GM23338 (cell line): ENCODE measurements around the gene DNAJC22. TPM values are rescaled to one million over a fixed set of nuclear protein-coding genes. Genes with fewer than 3 reads are reported as not detected.

ENCODE experiments used
- ATAC-seq: fragments of 200-7000 bp; cut with Tn5 transposase; 3 replicates; pipeline ENCODE4 v1.9.1; 2020
- DNase-seq: peaks from one replicate; pipeline ENCODE4 v3.0.0-alpha.2; 2015; ENCODE audit warnings: low spot score
- H2AFZ ChIP-seq: fragments of 200-600 bp; sonication (generic); 2 replicates; pipeline ENCODE4 v1.8.0; 2016; ENCODE audit warnings: antibody characterized with exemption, mild to moderate bottlenecking, moderate library complexity
- H3F3A ChIP-seq: fragments of 200-600 bp; sonication (generic); replicated peaks from 2 replicates; pipeline ENCODE4 v1.8.0; 2017; ENCODE audit warnings: antibody characterized with exemption, mixed run types, low read depth
- H3K27ac ChIP-seq: fragments of 200-600 bp; sonication (generic); 2 replicates; pipeline ENCODE4 v1.6.1; 2016; ENCODE audit warnings: low read depth
- H3K27me3 ChIP-seq: fragments of 200-600 bp; sonication (generic); 2 replicates; pipeline ENCODE4 v1.8.0; 2016; ENCODE audit warnings: mild to moderate bottlenecking, mixed run types, moderate library complexity; ENCODE audit not compliant: insufficient read depth
- H3K36me3 ChIP-seq: fragments of 200-600 bp; sonication (generic); 2 replicates; pipeline ENCODE4 v1.8.0; 2016; ENCODE audit warnings: mild to moderate bottlenecking; ENCODE audit not compliant: insufficient read depth
- H3K4me1 ChIP-seq: fragments of 200-600 bp; sonication (generic); 2 replicates; pipeline ENCODE4 v1.8.0; 2016; ENCODE audit warnings: mild to moderate bottlenecking, moderate library complexity; ENCODE audit not compliant: insufficient read depth
- H3K4me2 ChIP-seq: fragments of 200-600 bp; sonication (generic); 2 replicates; pipeline ENCODE4 v1.7.1; 2017; ENCODE audit warnings: mixed run types
- H3K4me3 ChIP-seq: fragments of 200-600 bp; sonication (generic); 2 replicates; pipeline ENCODE4 v1.6.1; 2016; ENCODE audit warnings: mixed run types
- H3K79me2 ChIP-seq: fragments of 200-600 bp; sonication (generic); replicated peaks from 2 replicates; pipeline ENCODE4 v1.8.0; 2017; ENCODE audit warnings: mild to moderate bottlenecking; ENCODE audit not compliant: insufficient read depth
- H3K9me2 ChIP-seq: fragments of 200-600 bp; sonication (generic); 2 replicates; pipeline ENCODE4 v1.8.0; 2017; ENCODE audit not compliant: insufficient read depth
- H4K20me1 ChIP-seq: fragments of 200-600 bp; sonication (generic); replicated peaks from 2 replicates; pipeline ENCODE4 v1.8.0; 2017; ENCODE audit warnings: mild to moderate bottlenecking; ENCODE audit not compliant: insufficient read depth
- H3K27ac Mint-ChIP-seq: 2 replicates; pipeline ENCODE4 v1.8.0; 2020; ENCODE audit warnings: inconsistent platforms, mild to moderate bottlenecking, moderate library complexity, mixed read lengths
- H3K27me3 Mint-ChIP-seq: 3 replicates; pipeline ENCODE4 v1.8.0; 2022; ENCODE audit warnings: low read depth, mild to moderate bottlenecking, moderate library complexity, mixed read lengths, inconsistent platforms; ENCODE audit not compliant: insufficient read depth, poor library complexity
- H3K36me3 Mint-ChIP-seq: 3 replicates; pipeline ENCODE4 v1.8.0; 2021; ENCODE audit warnings: low read depth, mild to moderate bottlenecking, inconsistent platforms, moderate library complexity, mixed read lengths
- H3K4me1 Mint-ChIP-seq: 3 replicates; pipeline ENCODE4 v1.8.0; 2020; ENCODE audit warnings: mild to moderate bottlenecking, inconsistent platforms, mixed read lengths
- H3K4me3 Mint-ChIP-seq: 3 replicates; pipeline ENCODE4 v1.8.0; 2021; ENCODE audit warnings: moderate library complexity, mild to moderate bottlenecking, inconsistent platforms, mixed read lengths
- H3K9me3 Mint-ChIP-seq: 3 replicates; pipeline ENCODE4 v1.8.0; 2020; ENCODE audit warnings: moderate library complexity, mild to moderate bottlenecking, inconsistent platforms, mixed read lengths
- CREB1 ChIP-seq: fragments of 250-450 bp; sonication (Bioruptor Pico); IDR thresholded peaks from 2 replicates; pipeline ENCODE4 v1.5.0; 2020; ENCODE audit warnings: low read depth, mild to moderate bottlenecking, moderate library complexity
- EZH2phosphoT487 ChIP-seq: fragments of 200-600 bp; sonication (generic); IDR thresholded peaks from one replicate; pipeline ENCODE4 v1.8.1; 2018; ENCODE audit warnings: antibody characterized with exemption; ENCODE audit not compliant: unreplicated experiment
- NANOG ChIP-seq: IDR thresholded peaks from 2 replicates; pipeline ENCODE4 v1.6.1; 2016; ENCODE audit warnings: antibody characterized with exemption, borderline replicate concordance
- POLR2AphosphoS5 ChIP-seq: IDR thresholded peaks from 2 replicates; pipeline ENCODE4 v1.6.1; 2016; ENCODE audit warnings: antibody characterized with exemption, low read depth
- STAT1 ChIP-seq: IDR thresholded peaks from one replicate; pipeline ENCODE4 v1.6.1; 2016; ENCODE audit warnings: antibody characterized with exemption; ENCODE audit not compliant: unreplicated experiment
- ZNF114 ChIP-seq: fragments of 250-450 bp; sonication (Bioruptor Pico); IDR thresholded peaks from 2 replicates; pipeline ENCODE4 v1.5.0; 2020; ENCODE audit warnings: mild to moderate bottlenecking, moderate library complexity
- ZNF331 ChIP-seq: fragments of 250-450 bp; sonication (Bioruptor Pico); IDR thresholded peaks from 2 replicates; pipeline ENCODE4 v1.5.0; 2020; ENCODE audit warnings: low read depth, mild to moderate bottlenecking, moderate library complexity
- polyA plus RNA-seq: library from polyadenylated mRNA; unstranded; fragments of >200 nt; fragmentation: Nextera tagmentation; extraction: Ambion mirVana; gene quantifications from 2 replicates; pipeline ENCODE4 v1.2.1, GENCODE V29; 2016
- total RNA-seq: library from RNA; depleted of rRNA; stranded (reverse); fragments of >200 nt; shearing (Covaris generic); gene quantifications from 2 replicates; pipeline ENCODE4 v1.2.3, GENCODE V29; 2014
- TF ChIP-seq, protein P1 (sequence below): fragments of 250-450 bp; sonication (Bioruptor Pico); IDR thresholded peaks from 2 replicates; pipeline ENCODE4 v1.5.0; 2020; ENCODE audit warnings: mild to moderate bottlenecking, moderate library complexity
- TF ChIP-seq, protein P2 (sequence below), 2 experiments: fragments of 200-600 bp in 1 of 2; sonication (generic) in 1 of 2; conservative IDR thresholded peaks; 2 replicates each; pipeline versions ENCODE4 v1.5.1 to v1.6.1; 2016 to 2017; ENCODE audit warnings: antibody characterized with exemption in 2 of 2, low read depth in 2 of 2, mild to moderate bottlenecking in 2 of 2, moderate library complexity in 1 of 2

Gene DNAJC22
- total and polyA plus RNA-seq, 2 experiments from 2014 or later: 0.10 TPM; not detected in 1

DNA sequence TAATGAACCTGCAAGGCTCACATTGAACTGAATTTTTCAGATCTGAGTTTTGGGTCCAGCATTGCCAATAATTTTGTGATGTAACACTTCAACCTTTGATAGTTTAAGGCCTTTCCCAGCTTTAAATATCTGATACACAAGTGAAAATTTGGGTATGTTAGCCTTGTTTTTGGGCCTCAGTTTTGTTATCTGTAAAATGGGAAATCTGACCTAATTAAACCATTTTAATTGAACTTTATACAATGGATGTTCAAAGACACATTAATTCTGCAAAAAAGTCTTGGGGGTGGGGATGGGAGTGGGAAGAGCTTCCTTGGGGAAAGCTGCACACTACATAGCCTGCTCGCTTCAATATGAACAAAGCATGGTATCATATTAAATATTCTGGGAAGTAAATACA is 15.4 kb downstream of the DNAJC22 start:
- Histone ChIP-seq H2AFZ (no peak overlapping the region), H3K4me3 (no peak overlapping the region), H3K27me3 (peaks cover 19% of the 10 kb centered on the region), H3K36me3 (no peaks in the 10 kb centered on the region), H3K27ac (no peak overlapping the region), H3K79me2 (no peaks in the 10 kb centered on the region), H3K4me1 (no peaks in the 10 kb centered on the region), H3K9me2 (no peaks in the 10 kb centered on the region), H4K20me1 (no peaks in the 10 kb centered on the region), H3F3A (peaks cover 6% of the 10 kb centered on the region; the same call in 1 of the 2 replicates), H3K4me2 (no peak overlapping the region)
- Mint-ChIP-seq H3K36me3 (no peaks in the 10 kb centered on the region), H3K4me3 (no peak overlapping the region), H3K27ac (no peak overlapping the region), H3K4me1 (peaks cover 5% of the 10 kb centered on the region; the same call in 2 of the 3 replicates), H3K27me3 (peaks cover 17% of the 10 kb centered on the region), H3K9me3 (no peaks in the 10 kb centered on the region)
- TF ChIP-seq NANOG (no peak), CREB1 (CRISPR knock-in tag) (no peak)
- TF ChIP-seq, protein P1, sequence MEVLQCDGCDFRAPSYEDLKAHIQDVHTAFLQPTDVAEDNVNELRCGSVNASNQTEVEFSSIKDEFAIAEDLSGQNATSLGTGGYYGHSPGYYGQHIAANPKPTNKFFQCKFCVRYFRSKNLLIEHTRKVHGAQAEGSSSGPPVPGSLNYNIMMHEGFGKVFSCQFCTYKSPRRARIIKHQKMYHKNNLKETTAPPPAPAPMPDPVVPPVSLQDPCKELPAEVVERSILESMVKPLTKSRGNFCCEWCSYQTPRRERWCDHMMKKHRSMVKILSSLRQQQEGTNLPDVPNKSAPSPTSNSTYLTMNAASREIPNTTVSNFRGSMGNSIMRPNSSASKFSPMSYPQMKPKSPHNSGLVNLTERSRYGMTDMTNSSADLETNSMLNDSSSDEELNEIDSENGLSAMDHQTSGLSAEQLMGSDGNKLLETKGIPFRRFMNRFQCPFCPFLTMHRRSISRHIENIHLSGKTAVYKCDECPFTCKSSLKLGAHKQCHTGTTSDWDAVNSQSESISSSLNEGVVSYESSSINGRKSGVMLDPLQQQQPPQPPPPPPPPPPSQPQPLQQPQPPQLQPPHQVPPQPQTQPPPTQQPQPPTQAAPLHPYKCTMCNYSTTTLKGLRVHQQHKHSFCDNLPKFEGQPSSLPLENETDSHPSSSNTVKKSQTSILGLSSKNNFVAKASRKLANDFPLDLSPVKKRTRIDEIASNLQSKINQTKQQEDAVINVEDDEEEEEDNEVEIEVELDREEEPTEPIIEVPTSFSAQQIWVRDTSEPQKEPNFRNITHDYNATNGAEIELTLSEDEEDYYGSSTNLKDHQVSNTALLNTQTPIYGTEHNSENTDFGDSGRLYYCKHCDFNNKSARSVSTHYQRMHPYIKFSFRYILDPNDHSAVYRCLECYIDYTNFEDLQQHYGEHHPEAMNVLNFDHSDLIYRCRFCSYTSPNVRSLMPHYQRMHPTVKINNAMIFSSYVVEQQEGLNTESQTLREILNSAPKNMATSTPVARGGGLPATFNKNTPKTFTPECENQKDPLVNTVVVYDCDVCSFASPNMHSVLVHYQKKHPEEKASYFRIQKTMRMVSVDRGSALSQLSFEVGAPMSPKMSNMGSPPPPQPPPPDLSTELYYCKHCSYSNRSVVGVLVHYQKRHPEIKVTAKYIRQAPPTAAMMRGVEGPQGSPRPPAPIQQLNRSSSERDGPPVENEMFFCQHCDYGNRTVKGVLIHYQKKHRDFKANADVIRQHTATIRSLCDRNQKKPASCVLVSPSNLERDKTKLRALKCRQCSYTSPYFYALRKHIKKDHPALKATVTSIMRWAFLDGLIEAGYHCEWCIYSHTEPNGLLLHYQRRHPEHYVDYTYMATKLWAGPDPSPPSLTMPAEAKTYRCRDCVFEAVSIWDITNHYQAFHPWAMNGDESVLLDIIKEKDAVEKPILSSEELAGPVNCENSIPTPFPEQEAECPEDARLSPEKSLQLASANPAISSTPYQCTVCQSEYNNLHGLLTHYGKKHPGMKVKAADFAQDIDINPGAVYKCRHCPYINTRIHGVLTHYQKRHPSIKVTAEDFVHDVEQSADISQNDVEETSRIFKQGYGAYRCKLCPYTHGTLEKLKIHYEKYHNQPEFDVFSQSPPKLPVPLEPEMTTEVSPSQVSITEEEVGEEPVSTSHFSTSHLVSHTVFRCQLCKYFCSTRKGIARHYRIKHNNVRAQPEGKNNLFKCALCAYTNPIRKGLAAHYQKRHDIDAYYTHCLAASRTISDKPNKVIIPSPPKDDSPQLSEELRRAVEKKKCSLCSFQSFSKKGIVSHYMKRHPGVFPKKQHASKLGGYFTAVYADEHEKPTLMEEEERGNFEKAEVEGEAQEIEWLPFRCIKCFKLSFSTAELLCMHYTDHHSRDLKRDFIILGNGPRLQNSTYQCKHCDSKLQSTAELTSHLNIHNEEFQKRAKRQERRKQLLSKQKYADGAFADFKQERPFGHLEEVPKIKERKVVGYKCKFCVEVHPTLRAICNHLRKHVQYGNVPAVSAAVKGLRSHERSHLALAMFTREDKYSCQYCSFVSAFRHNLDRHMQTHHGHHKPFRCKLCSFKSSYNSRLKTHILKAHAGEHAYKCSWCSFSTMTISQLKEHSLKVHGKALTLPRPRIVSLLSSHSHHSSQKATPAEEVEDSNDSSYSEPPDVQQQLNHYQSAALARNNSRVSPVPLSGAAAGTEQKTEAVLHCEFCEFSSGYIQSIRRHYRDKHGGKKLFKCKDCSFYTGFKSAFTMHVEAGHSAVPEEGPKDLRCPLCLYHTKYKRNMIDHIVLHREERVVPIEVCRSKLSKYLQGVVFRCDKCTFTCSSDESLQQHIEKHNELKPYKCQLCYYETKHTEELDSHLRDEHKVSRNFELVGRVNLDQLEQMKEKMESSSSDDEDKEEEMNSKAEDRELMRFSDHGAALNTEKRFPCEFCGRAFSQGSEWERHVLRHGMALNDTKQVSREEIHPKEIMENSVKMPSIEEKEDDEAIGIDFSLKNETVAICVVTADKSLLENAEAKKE (CRISPR knock-in tag): no peak
- ATAC-seq (no peak), DNase-seq (no peak)

DNA sequence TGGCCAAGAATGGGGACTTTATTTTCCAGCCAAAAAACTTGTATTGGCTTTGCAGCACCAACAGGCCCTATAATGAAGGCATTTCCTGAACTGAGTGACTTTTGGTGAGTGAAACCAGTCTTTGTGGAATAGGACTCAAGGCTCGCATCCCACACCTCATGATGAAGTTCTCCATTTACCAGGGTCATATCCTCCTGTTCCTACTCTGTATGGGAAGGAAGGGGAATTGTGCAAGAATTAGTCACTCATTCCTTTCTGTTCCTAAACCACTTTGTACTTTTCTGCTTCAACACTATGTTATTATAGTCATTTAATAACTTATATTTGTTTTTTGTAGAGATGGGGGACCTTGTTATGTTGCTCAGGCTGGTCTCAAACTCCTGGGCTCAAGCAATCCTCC is 18.3 kb downstream of the DNAJC22 start:
- no peak overlapping the region for H3K4me3 ChIP-seq
- H3K4me2 ChIP-seq: no peak overlapping the region
- Mint-ChIP-seq H3K4me1 (peaks cover 21% of the 10 kb centered on the region), H3K36me3 (no peaks in the 10 kb centered on the region), H3K27ac (no peak overlapping the region), H3K9me3 (no peaks in the 10 kb centered on the region), H3K4me3 (no peak overlapping the region), H3K27me3 (peaks cover 13% of the 10 kb centered on the region)
- H3K27me3 ChIP-seq: peaks cover 19% of the 10 kb centered on the region
- H4K20me1 ChIP-seq: no peaks in the 10 kb centered on the region
- no peak for ATAC-seq
- DNase-seq: no peak
- peaks cover 9% of the 10 kb centered on the region for H3F3A ChIP-seq
- H3K4me1 ChIP-seq: peaks cover 12% of the 10 kb centered on the region
- no peak overlapping the region for H2AFZ ChIP-seq
- no peaks in the 10 kb centered on the region for H3K9me2 ChIP-seq
- no peak overlapping the region for H3K27ac ChIP-seq
- H3K79me2 ChIP-seq: peaks cover 22% of the 10 kb centered on the region
- H3K36me3 ChIP-seq: no peaks in the 10 kb centered on the region
- TF ChIP-seq POLR2AphosphoS5 (no peak), STAT1 (no peak), ZNF114 (no peak), ZNF331 (no peak), EZH2phosphoT487 (no peak), NANOG (no peak)
- TF ChIP-seq, protein P2, sequence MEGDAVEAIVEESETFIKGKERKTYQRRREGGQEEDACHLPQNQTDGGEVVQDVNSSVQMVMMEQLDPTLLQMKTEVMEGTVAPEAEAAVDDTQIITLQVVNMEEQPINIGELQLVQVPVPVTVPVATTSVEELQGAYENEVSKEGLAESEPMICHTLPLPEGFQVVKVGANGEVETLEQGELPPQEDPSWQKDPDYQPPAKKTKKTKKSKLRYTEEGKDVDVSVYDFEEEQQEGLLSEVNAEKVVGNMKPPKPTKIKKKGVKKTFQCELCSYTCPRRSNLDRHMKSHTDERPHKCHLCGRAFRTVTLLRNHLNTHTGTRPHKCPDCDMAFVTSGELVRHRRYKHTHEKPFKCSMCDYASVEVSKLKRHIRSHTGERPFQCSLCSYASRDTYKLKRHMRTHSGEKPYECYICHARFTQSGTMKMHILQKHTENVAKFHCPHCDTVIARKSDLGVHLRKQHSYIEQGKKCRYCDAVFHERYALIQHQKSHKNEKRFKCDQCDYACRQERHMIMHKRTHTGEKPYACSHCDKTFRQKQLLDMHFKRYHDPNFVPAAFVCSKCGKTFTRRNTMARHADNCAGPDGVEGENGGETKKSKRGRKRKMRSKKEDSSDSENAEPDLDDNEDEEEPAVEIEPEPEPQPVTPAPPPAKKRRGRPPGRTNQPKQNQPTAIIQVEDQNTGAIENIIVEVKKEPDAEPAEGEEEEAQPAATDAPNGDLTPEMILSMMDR (conservative IDR thresholded peaks at IDR 0.05; ENCODE audit: low read depth in 2 of 2): no peak
